ENCODE measurements around the gene IL17RB.

Gene IL17RB

GRCh38 chr3:53833053-53833645 lies 13.2 kb upstream of the IL17RB start:
- no peak for DNase-seq (ENCODE audit: low read depth)

GRCh38 chr3:53833700-53834099 lies 12.7 kb upstream of the IL17RB start:
- no peak for DNase-seq (ENCODE audit: low read depth)

GRCh38 chr3:53834429-53835095 lies 11.8 kb upstream of the IL17RB start:
- no peak for DNase-seq (ENCODE audit: low read depth)

GRCh38 chr3:53835257-53835656 lies 11.1 kb upstream of the IL17RB start:
- DNase-seq (ENCODE audit: low read depth), result no peak

- DNase-seq (ENCODE audit: low read depth), result no peak
Measured at GRCh38 chr3:53836084-53836872, 10.1 kb upstream of the IL17RB start.

GRCh38 chr3:53837331-53837730 lies 9.0 kb upstream of the IL17RB start:
- no peak for DNase-seq (ENCODE audit: low read depth)

GRCh38 chr3:53841296-53841695 lies 5.1 kb upstream of the IL17RB start:
- DNase-seq (ENCODE audit: low read depth), result no peak

- DNase-seq (ENCODE audit: low read depth), result no peak
Measured at GRCh38 chr3:53842436-53843194, 3.8 kb upstream of the IL17RB start.

- DNase-seq (ENCODE audit: low read depth), result no peak
Measured at GRCh38 chr3:53843195-53844177, 2.9 kb upstream of the IL17RB start.

- no peak for DNase-seq (ENCODE audit: low read depth)
Measured at GRCh38 chr3:53844262-53845102, 1.9 kb upstream of the IL17RB start.

- no peak for DNase-seq (ENCODE audit: low read depth)
Measured at GRCh38 chr3:53845103-53845880, 1.1 kb upstream of the IL17RB start.

GRCh38 chr3:53845881-53846133 lies 561 bp upstream of the IL17RB start:
- DNase-seq (ENCODE audit: low read depth), result no peak

GRCh38 chr3:53846851-53847155 lies 435 bp downstream of the IL17RB start:
- DNase-seq (ENCODE audit: low read depth), result no peak

- DNase-seq (ENCODE audit: low read depth), result no peak
Measured at GRCh38 chr3:53849916-53850315, 3.5 kb downstream of the IL17RB start.

GRCh38 chr3:53850895-53851294 lies 4.5 kb downstream of the IL17RB start:
- no peak for DNase-seq (ENCODE audit: low read depth)

- no peak for DNase-seq (ENCODE audit: low read depth)
Measured at GRCh38 chr3:53856964-53857363, 10.6 kb downstream of the IL17RB start.

- DNase-seq (ENCODE audit: low read depth), result no peak
Measured at GRCh38 chr3:53858096-53858741, 11.9 kb downstream of the IL17RB start.

- DNase-seq (ENCODE audit: low read depth), result no peak
Measured at GRCh38 chr3:53859178-53859577, 12.8 kb downstream of the IL17RB start.

- no peak for DNase-seq (ENCODE audit: low read depth)
Measured at GRCh38 chr3:53860196-53860595, 13.8 kb downstream of the IL17RB start.

GRCh38 chr3:53862241-53862640 lies 15.9 kb downstream of the IL17RB start:
- DNase-seq (ENCODE audit: low read depth), result no peak

Measured in activated gamma-delta T cell treated with anti-CD3 and anti-CD28 coated beads, Interleukin-2, amount 50 U/mL, for 16 hours (primary cell).